Fibroblast of mammary gland (primary cell): ENCODE results near the gene USP3.
"Not testable (repeated sequence)": the region's sequence is repeated elsewhere in the genome, so short reads cannot be mapped to it uniquely, and the experiment has no call there.

Source experiments
- DNase-seq: peaks from one replicate; pipeline ENCODE4 v3.0.0-alpha.2; 2010; ENCODE audit warnings: low read depth
- H3K4me3 ChIP-seq: 2 replicates; pipeline ENCODE4 v1.5.1; 2011; ENCODE audit warnings: low read depth, mild to moderate bottlenecking, low read length, moderate library complexity; ENCODE audit not compliant: control insufficient read depth
- TF ChIP-seq, protein P1 (sequence below): conservative IDR thresholded peaks from 2 replicates; pipeline ENCODE4 v1.5.1; 2011; ENCODE audit warnings: low read depth, low read length, inconsistent platforms; ENCODE audit not compliant: control insufficient read depth, insufficient read depth

Gene USP3

GRCh38 chr15:63609448-63609847 lies 105.1 kb downstream of the USP3 start:
- no peak for DNase-seq
- H3K4me3 ChIP-seq, result no peak overlapping the region
- TF ChIP-seq, protein P1, sequence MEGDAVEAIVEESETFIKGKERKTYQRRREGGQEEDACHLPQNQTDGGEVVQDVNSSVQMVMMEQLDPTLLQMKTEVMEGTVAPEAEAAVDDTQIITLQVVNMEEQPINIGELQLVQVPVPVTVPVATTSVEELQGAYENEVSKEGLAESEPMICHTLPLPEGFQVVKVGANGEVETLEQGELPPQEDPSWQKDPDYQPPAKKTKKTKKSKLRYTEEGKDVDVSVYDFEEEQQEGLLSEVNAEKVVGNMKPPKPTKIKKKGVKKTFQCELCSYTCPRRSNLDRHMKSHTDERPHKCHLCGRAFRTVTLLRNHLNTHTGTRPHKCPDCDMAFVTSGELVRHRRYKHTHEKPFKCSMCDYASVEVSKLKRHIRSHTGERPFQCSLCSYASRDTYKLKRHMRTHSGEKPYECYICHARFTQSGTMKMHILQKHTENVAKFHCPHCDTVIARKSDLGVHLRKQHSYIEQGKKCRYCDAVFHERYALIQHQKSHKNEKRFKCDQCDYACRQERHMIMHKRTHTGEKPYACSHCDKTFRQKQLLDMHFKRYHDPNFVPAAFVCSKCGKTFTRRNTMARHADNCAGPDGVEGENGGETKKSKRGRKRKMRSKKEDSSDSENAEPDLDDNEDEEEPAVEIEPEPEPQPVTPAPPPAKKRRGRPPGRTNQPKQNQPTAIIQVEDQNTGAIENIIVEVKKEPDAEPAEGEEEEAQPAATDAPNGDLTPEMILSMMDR, result no peak

GRCh38 chr15:63610209-63610841 lies 105.9 kb downstream of the USP3 start:
- H3K4me3 ChIP-seq, result no peak overlapping the region
- TF ChIP-seq, protein P1, result peak; percentile 83
- DNase-seq, result peak; percentile 88

- no peak for DNase-seq
- TF ChIP-seq, protein P1, result no peak
- H3K4me3 ChIP-seq, result no peak overlapping the region
These were observed 106.8 kb downstream of the USP3 start for GRCh38 chr15:63611177-63611576.

DNA sequence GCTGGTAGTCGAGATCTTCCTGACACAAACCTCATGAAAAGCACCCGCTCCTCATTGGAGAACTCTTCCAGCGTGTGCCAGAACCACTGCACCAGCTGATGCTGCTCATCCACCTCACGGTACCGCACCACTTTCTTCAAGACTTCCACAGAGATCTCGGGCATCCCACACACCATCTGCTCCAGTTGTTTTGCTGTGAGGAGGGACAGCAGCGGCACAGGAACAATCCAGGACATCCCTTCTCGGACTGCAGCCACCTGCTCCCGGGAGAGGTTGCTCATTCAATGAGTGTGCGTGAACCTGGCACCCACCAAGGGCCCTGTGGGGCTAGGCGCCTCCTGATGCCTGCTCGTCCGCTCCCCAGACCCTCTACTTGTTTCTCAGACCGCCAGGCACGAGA lies 107.9 kb downstream of the USP3 start:
- TF ChIP-seq, protein P1, result no peak
- no peak overlapping the region for H3K4me3 ChIP-seq
- DNase-seq, result no peak

DNA sequence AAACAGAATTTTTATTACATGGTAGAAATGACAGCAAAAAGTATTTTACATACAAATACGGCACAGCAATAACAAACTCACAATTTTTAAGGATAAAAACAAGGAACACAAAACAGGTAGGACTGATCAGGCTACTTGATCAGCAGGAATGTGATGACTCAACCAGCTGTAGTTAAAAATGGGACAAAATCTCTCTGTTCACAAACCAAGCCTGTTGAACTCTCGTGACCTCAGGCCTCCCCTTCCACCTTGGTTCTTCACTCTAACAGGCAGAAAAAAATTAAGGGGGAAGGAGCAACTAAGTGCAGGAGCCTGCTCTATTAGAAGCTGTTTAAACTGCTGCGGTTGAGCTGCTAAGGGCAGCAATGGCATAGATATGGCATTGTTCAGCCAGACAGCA lies 111.5 kb downstream of the USP3 start:
- TF ChIP-seq, protein P1, result no peak
- no peak overlapping the region for H3K4me3 ChIP-seq
- DNase-seq, result no peak

DNA sequence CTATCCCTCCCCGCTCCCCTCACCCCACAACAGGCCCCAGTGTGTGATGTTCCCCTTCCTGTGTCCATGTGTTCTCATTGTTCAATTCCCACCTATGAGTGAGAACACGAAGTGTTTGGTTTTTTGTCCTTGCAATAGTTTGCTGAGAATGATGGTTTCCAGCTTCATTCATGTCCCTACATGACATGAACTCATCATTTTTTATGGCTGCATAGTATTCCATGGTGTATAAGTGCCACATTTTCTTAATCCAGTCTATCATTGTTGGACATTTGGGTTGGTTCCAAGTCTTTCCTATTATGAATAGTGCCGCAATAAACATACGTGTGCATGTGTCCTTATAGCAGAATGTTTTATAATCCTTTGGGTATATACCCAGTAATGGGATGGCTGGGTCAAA lies 112.8 kb downstream of the USP3 start:
- H3K4me3 ChIP-seq, DNase-seq: not testable (repeated sequence)

DNA sequence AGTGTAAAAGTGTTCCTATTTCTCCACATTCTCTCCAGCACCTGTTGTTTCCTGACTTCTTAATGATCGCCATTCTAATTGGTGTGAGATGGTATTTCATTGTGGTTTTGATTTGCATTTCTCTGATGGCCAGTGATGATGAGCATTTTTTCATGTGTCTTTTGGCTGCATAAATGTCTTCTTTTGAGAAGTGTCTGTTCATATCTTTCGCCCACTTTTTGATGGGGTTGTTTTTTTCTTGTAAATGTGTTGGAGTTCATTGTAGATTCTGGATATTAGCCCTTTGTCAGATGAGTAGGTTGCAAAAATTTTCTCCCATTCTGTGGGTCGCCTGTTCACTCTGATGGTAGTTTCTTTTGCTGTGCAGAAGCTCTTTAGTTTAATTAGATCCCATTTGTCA lies 113.2 kb downstream of the USP3 start:
- H3K4me3 ChIP-seq, DNase-seq: not testable (repeated sequence)

- H3K4me3 ChIP-seq, DNase-seq: not testable (repeated sequence)
These were observed 116.4 kb downstream of the USP3 start for GRCh38 chr15:63620760-63621159.
